Measurements from ENCODE around the gene TENM4.

GRCh38 chr11:79128291-79128690 is 312.5 kb downstream of the TENM4 start:
- TF ChIP-seq CTCF (IDR thresholded peaks at IDR 0.05) = no peak
- no peak for TF ChIP-seq POLR2A (IDR thresholded peaks at IDR 0.05)

Data from heart left ventricle (tissue), 13 donors.